ENCODE data around the gene GALNT13.

Gene GALNT13

DNA sequence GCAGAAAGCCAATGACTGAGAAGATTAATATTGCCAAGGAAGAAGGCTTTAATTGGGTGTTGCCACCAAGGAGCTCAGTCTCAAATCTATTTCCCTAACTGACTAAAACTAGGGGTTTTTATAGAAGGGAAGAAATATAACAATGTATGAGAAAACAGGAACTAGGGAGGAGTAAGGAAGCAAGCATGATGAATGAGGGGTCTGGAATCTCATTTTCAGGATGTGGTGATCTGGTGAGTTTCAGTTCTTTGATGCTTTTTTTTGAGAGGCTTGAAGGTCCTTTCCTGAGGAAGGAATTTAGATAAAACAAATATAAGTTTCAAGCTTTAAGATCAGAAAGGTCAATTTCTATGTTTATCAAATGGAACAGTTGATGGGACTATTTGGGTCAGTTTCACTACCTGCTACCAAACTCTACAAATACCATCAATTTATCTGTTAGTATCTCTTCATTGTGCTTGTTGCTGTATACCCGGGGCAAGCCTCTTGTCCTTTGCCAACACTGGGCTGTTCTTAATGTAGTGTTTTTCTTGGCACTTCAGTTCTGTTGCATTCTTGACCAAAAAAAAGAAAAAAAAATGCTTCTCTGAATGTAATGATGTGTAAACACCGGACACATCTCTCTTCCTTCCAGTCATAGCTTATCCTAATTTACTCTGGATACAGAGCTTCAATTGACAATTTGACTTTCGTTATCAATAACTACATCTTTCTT is 357.0 kb downstream of the GALNT13 start:
- DNase-seq (ENCODE audit: low read depth): no peak

DNA sequence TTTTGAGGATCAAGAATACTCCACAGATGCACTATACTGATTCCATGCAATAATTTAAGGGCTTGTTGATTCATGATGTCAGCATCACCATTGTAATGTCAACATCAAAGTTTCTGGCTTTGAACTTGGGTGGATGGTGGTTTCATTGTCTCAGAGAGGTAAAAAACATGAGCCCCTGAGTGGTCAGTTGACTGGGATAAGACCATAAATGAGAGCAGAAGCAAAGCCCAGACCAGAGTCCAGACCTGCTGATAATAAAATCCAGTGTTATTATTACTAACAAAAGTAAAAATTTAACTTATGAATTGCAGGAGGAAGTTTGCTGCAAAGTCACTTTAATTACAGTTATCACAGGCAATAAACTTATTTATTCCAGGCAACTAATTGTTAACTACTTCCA is 358.2 kb downstream of the GALNT13 start:
- no peak for DNase-seq (ENCODE audit: low read depth)

DNA sequence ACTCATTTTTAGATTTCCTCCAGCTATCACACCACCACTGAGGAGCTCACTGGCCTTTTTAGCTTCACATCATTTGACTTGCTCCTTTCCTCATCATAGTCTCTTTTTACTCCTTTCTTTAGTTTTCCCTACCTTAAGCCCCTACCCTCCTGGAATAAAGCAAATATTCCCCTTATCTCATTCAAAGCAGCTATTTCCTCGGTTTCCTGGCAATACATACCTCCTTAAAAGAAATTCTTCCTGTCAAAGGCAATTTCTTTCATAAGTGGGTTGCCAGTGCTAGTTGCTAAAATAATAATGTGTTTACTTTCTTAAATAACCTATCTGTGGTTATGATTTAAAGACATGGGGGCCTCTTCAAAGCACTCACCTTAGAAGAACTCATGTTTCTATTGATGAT is 359.3 kb downstream of the GALNT13 start:
- DNase-seq (ENCODE audit: low read depth): no peak

- no peak for DNase-seq (ENCODE audit: low read depth)
These were observed 361.5 kb downstream of the GALNT13 start for GRCh38 chr2:154233231-154233630.

DNA sequence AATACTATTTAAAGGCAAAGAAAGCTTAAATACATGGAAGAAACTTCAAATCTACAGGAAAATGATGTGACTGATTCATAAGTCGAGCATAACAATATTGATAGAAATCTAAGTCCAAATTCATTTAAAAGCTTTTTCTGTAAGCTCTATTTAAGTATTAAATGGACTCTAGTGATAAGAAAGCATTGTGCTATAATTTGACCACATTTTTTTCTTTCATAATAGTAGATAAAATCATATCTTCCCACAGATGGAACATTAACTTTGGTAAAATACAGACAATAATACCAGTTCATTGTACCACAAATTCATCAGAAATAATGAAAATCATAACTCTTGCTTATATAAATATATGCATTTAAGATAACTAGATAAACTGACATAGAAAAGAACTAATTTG is 366.5 kb downstream of the GALNT13 start:
- no peak for DNase-seq (ENCODE audit: low read depth)

- no peak for DNase-seq (ENCODE audit: low read depth)
These were observed 368.6 kb downstream of the GALNT13 start for GRCh38 chr2:154240316-154240715.

GRCh38 chr2:154240921-154241379 is 369.2 kb downstream of the GALNT13 start:
- no peak for DNase-seq (ENCODE audit: low read depth)

DNA sequence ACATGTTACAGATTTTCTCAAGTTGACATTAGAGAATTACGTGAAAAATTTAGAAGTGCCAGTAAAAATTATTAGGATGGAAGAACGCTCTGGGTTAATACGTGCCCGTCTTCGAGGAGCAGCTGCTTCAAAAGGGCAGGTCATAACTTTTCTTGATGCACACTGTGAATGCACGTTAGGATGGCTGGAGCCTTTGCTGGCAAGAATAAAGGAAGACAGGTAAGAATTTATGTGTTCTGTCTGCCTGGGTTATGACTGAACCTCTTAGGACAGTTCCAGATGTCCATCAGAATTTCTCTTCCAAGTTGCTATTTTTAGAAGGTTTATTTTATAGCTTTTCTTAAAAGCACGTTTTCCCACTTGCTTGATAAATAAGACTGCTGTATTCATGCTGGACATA is 371.0 kb downstream of the GALNT13 start:
- DNase-seq (ENCODE audit: low read depth): no peak

DNA sequence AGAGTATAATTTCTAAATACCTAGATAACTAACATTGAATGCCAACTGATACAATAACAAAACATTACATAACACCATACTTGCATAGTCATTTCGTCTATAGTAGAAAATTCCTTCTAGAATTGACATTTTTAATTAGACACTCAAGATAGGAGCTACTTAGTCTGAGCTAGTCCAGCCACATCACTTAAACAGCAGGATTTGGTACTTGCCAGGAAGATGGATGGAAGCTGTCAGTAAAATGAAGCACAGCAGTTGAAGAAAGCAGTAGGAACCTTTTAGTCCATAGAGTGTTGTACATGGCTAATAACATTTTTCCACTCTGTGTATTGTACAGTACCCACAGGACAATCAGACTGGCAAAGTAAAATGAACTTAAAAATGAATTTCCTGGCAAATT is 372.0 kb downstream of the GALNT13 start:
- DNase-seq (ENCODE audit: low read depth): no peak

GRCh38 chr2:154244932-154245331 is 373.2 kb downstream of the GALNT13 start:
- no peak for DNase-seq (ENCODE audit: low read depth)

DNA sequence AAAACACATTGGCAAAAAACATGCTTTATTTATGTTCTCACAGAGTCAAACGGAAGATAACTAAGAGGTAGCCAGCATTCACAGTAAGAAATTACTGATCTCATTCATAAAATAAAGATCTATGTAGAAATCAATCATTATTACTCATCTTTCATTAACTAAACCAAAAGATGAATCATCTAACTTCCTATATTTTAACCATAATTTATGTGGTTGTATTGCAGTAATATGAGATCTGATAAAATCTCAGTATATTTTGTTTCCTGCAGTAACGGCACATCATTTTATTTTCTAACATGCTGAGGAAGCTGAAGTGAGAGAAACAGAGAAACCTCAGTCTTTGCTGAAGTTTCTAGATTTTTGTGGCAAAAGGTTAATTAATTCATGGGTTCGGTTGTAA is 375.8 kb downstream of the GALNT13 start:
- DNase-seq (ENCODE audit: low read depth): no peak

- no peak for DNase-seq (ENCODE audit: low read depth)
These were observed 384.4 kb downstream of the GALNT13 start for GRCh38 chr2:154256136-154256535.

GRCh38 chr2:154259030-154259429 is 387.3 kb downstream of the GALNT13 start:
- DNase-seq (ENCODE audit: low read depth): no peak

GRCh38 chr2:154261473-154262027 is 389.8 kb downstream of the GALNT13 start:
- DNase-seq (ENCODE audit: low read depth): no peak

GRCh38 chr2:154263206-154263605 is 391.5 kb downstream of the GALNT13 start:
- DNase-seq (ENCODE audit: low read depth): no peak

DNA sequence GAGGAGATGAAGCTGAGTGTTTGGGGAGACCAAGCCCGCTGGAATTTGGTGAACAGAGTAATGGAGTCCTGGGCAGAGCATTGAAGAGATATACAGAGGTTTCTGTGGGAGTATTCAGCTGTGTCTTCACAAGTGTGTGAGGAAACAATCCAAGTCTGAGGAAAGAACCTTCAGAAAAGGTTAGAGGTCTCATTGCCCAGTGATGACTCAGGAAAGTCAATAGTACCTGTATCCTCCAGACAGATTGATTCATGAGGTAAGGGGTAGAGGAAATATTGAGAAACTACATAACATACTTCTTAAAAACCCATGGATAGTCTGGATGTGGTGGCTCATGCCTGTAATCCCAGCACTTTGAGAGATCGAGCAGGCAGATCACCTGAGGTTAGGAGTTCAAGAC is 392.3 kb downstream of the GALNT13 start:
- DNase-seq (ENCODE audit: low read depth): no peak

- no peak for DNase-seq (ENCODE audit: low read depth)
These were observed 396.3 kb downstream of the GALNT13 start for GRCh38 chr2:154267983-154268382.

DNA sequence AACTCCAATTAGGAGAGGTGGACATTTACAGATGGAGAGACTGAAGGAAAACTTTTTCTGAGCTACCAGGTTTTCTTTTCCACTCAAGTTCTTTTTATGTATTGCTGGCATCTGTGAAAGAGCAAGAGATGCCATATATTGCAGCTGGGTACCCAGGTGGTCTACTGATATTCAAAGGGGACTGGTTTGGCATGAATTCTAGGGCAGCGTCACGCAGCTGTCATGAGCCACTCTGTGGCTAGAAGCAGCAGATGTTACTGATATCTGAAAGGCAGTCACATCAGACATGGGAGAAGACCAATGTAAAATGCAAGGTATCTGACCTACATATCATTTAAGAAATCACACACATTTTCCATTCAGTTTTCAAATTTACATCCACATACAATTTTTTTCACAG is 408.8 kb downstream of the GALNT13 start:
- no peak for DNase-seq (ENCODE audit: low read depth)

DNA sequence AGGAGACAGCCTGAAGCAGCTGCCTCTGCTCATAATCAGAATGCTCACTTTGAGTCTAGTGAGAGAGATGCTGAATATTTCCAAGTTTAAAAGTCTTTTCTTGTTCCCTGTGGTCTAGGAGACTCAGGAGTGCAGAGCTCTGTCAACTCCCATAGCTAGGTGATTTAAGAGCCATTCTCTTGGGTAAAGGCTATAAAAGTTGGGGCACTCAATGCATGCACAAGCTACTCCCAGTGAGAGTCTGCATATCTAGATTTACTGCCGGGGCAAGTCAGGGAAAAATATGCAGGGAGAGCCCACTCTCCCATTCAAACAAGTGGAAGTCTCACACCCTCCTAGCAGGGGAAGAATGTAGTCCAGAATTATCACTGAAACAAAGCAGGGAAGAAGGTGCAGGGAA is 418.1 kb downstream of the GALNT13 start:
- no peak for DNase-seq (ENCODE audit: low read depth)

DNA sequence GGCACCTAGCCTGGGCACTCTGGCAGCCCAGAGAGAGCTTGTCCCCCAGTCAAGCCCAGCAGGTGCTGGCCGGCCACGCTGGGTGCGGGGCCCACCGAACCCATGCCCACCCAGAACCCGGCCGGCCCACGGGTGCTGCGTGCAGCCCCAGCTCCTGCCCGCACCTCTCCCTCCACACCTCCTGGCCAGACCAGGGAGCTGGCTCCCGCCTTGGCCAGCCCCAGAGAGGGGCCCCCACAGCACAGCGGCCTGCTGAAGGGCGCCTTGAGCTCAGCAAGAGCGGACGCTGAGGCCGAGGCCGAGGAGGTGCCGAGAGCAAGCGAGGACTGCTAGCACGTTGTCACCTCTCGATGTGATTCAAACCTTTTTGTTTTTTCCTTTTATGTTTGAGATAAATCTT is 419.8 kb downstream of the GALNT13 start:
- no peak for DNase-seq (ENCODE audit: low read depth)

DNA sequence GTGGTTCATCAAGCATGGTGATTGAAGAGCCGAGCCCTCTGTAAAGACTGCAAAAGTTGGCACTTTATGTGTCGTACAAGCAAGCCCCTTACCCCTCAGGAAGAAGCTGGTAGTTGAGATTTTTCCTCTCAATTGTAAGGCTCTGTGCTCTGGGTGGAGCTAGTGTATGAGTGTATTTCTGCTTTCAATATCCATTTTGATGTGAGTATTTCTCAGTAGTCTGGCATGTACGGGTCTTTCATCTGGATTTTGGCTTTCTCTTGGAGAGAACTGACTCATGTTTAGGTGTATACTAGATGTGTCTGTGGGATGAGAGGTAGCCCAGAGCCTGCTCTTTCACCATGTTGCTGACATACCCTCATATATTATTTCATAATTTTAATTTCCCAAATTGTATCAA is 420.2 kb downstream of the GALNT13 start:
- DNase-seq (ENCODE audit: low read depth): no peak

- DNase-seq (ENCODE audit: low read depth): no peak
These were observed 422.1 kb downstream of the GALNT13 start for GRCh38 chr2:154293864-154294263.

- no peak for DNase-seq (ENCODE audit: low read depth)
These were observed 434.7 kb downstream of the GALNT13 start for GRCh38 chr2:154306266-154306970.
